HepG2 (cell line): ENCODE measurements around the gene STK32B.

Source experiments
- CTCF ChIP-seq: sonication (generic); formaldehyde crosslinking; IDR thresholded peaks from 2 replicates; pipeline ENCODE4 v1.5.0; 2020; ENCODE audit warnings: mild to moderate bottlenecking, missing genetic modification reagents, moderate library complexity
- HOXA9 ChIP-seq: sonication (generic); formaldehyde crosslinking; IDR thresholded peaks from 2 replicates; pipeline ENCODE4 v1.8.1; 2022; ENCODE audit warnings: missing genetic modification reagents, mild to moderate bottlenecking, moderate library complexity, borderline replicate concordance
- KAT7 ChIP-seq: IDR thresholded peaks from 2 replicates; pipeline ENCODE4 v1.6.1; 2018; ENCODE audit warnings: borderline replicate concordance, missing compliant biosample characterization
- MYNN ChIP-seq: sonication (generic); formaldehyde crosslinking; IDR thresholded peaks from 2 replicates; pipeline ENCODE4 v1.4.0; 2020; ENCODE audit warnings: mild to moderate bottlenecking, low read depth, missing genetic modification reagents
- ZNF317 ChIP-seq: sonication (generic); formaldehyde crosslinking; IDR thresholded peaks from 2 replicates; pipeline ENCODE4 v1.5.0; 2020; ENCODE audit warnings: mild to moderate bottlenecking, missing genetic modification reagents

GRCh38 chr4:5465956-5466355, 414.7 kb downstream of the STK32B start:
- TF ChIP-seq KAT7 (CRISPR knock-in tag) (no peak), CTCF (no peak), ZNF317 (CRISPR knock-in tag) (no peak), HOXA9 (CRISPR knock-in tag) (no peak), MYNN (CRISPR knock-in tag) (no peak)
